DOHH2 (cell line): Measurements from ENCODE around the gene ADAMTS16.

Experiments used
- H3F3A ChIP-seq: fragments of 200-600 bp; sonication (generic), shearing (Covaris generic); 2 replicates; pipeline ENCODE4 v1.6.0; 2016; ENCODE audit warnings: antibody characterized with exemption, mild to moderate bottlenecking; ENCODE audit not compliant: control insufficient read depth, insufficient read depth
- H3K27ac ChIP-seq: fragments of 200-600 bp; sonication (generic); 2 replicates; pipeline ENCODE4 v1.5.1; 2014; ENCODE audit warnings: low read depth, mild to moderate bottlenecking, low read length, moderate library complexity
- H3K27me3 ChIP-seq: fragments of 200-600 bp; sonication (generic); 2 replicates; pipeline ENCODE4 v1.6.1; 2014; ENCODE audit warnings: mild to moderate bottlenecking, low read length, mixed read lengths; ENCODE audit not compliant: control insufficient read depth
- H3K36me3 ChIP-seq: fragments of 200-600 bp; sonication (generic); 2 replicates; pipeline ENCODE4 v1.6.1; 2014; ENCODE audit warnings: mild to moderate bottlenecking, low read length, moderate library complexity, mixed read lengths; ENCODE audit not compliant: control insufficient read depth
- H3K4me1 ChIP-seq: fragments of 200-600 bp; sonication (generic); 2 replicates; pipeline ENCODE4 v1.6.1; 2014; ENCODE audit warnings: mild to moderate bottlenecking, low read length, mixed read lengths; ENCODE audit not compliant: control insufficient read depth
- H3K4me2 ChIP-seq: fragments of 200-600 bp; sonication (generic); 2 replicates; pipeline ENCODE4 v1.6.0; 2014; ENCODE audit warnings: mild to moderate bottlenecking, low read length, moderate library complexity
- H3K4me3 ChIP-seq: fragments of 200-600 bp; sonication (generic); 2 replicates; pipeline ENCODE4 v1.5.1; 2014; ENCODE audit warnings: mild to moderate bottlenecking, low read length, mixed read lengths
- H3K79me2 ChIP-seq: fragments of 200-600 bp; sonication (generic); 2 replicates; pipeline ENCODE4 v1.6.1; 2014; ENCODE audit warnings: mild to moderate bottlenecking, low read length, mixed read lengths; ENCODE audit not compliant: control insufficient read depth
- H3K9me2 ChIP-seq: fragments of 200-600 bp; sonication (generic); replicated peaks from 2 replicates; pipeline ENCODE4 v1.6.1; 2014; ENCODE audit warnings: mild to moderate bottlenecking, low read length, mixed read lengths; ENCODE audit not compliant: control insufficient read depth
- H3K9me3 ChIP-seq: fragments of 200-600 bp; sonication (generic); 2 replicates; pipeline ENCODE4 v1.6.1; 2014; ENCODE audit warnings: antibody characterized with exemption, low read length, mixed read lengths; ENCODE audit not compliant: control insufficient read depth, insufficient read depth
- H4K20me1 ChIP-seq: fragments of 200-600 bp; sonication (generic); 2 replicates; pipeline ENCODE4 v1.6.0; 2014; ENCODE audit warnings: low read depth, mild to moderate bottlenecking, antibody characterized with exemption, low read length, moderate library complexity; ENCODE audit not compliant: control insufficient read depth, insufficient read depth
- CTCF ChIP-seq: fragments of 200-600 bp; sonication (generic); IDR thresholded peaks from one replicate; pipeline ENCODE4 v1.5.1; 2014; ENCODE audit warnings: antibody characterized with exemption, mild to moderate bottlenecking, low read depth, low read length; ENCODE audit not compliant: poor library complexity, severe bottlenecking
- EZH2phosphoT487 ChIP-seq: fragments of 200-600 bp; sonication (generic); IDR thresholded peaks from 2 replicates; pipeline ENCODE4 v1.6.1; 2017; ENCODE audit warnings: borderline replicate concordance, mild to moderate bottlenecking, antibody characterized with exemption, low read length, moderate library complexity, mixed read lengths

ADAMTS16 gene

GRCh38 chr5:5314626-5315025 lies 174.5 kb downstream of the ADAMTS16 start:
- Histone ChIP-seq H3K27ac (no peak overlapping the region), H3K9me3 (no peaks in the 10 kb centered on the region; the same call in 1 of the 2 replicates)

GRCh38 chr5:5315068-5315980 lies 175.2 kb downstream of the ADAMTS16 start:
- no peaks in the 10 kb centered on the region for H4K20me1 ChIP-seq
- no peaks in the 10 kb centered on the region for H3K9me2 ChIP-seq
- no peak overlapping the region for H3K27ac ChIP-seq
- no peak overlapping the region for H3K4me3 ChIP-seq
- no peak overlapping the region for H3K4me2 ChIP-seq
- no peaks in the 10 kb centered on the region for H3K27me3 ChIP-seq
- H3K9me3 ChIP-seq, result no peaks in the 10 kb centered on the region
- no peaks in the 10 kb centered on the region for H3K36me3 ChIP-seq
- H3K79me2 ChIP-seq, result no peaks in the 10 kb centered on the region
- no peaks in the 10 kb centered on the region for H3K4me1 ChIP-seq
- no peaks in the 10 kb centered on the region for H3F3A ChIP-seq
- no peak for TF ChIP-seq CTCF
- TF ChIP-seq EZH2phosphoT487, result no peak

More at GRCh38 chr5:5314626-5315025, 174.5 kb downstream of the ADAMTS16 start:
- Histone ChIP-seq H3K9me2 (no peaks in the 10 kb centered on the region), H3K4me1 (no peaks in the 10 kb centered on the region), H3F3A (no peaks in the 10 kb centered on the region), H3K4me3 (no peak overlapping the region), H4K20me1 (no peaks in the 10 kb centered on the region), H3K27me3 (no peaks in the 10 kb centered on the region), H3K79me2 (no peaks in the 10 kb centered on the region), H3K36me3 (no peaks in the 10 kb centered on the region), H3K4me2 (no peak overlapping the region)
- TF ChIP-seq CTCF (no peak), EZH2phosphoT487 (no peak)

GRCh38 chr5:5316334-5316733 lies 176.2 kb downstream of the ADAMTS16 start:
- no peaks in the 10 kb centered on the region for H3K79me2 ChIP-seq
- H4K20me1 ChIP-seq, result no peaks in the 10 kb centered on the region
- TF ChIP-seq CTCF (no peak), EZH2phosphoT487 (no peak)
- H3K27ac ChIP-seq, result no peak overlapping the region
- no peaks in the 10 kb centered on the region for H3K9me3 ChIP-seq
- no peaks in the 10 kb centered on the region for H3K9me2 ChIP-seq
- no peaks in the 10 kb centered on the region for H3F3A ChIP-seq
- no peak overlapping the region for H3K4me3 ChIP-seq
- H3K36me3 ChIP-seq, result no peaks in the 10 kb centered on the region
- no peaks in the 10 kb centered on the region for H3K27me3 ChIP-seq
- no peaks in the 10 kb centered on the region for H3K4me1 ChIP-seq
- H3K4me2 ChIP-seq, result no peak overlapping the region
